ENCODE data around the gene FGF5.

- no peak for TF ChIP-seq EZH2 (IDR thresholded peaks at IDR 0.05; ENCODE audit: low read depth)
- TF ChIP-seq CTCF (conservative IDR thresholded peaks at IDR 0.05) = no peak
These were observed 25.5 kb upstream of the FGF5 start for GRCh38 chr4:80240976-80241375.

Data from PC-9 (cell line).